Spleen (tissue), 11 donors: ENCODE measurements around the gene LTC4S. TPM values are rescaled to one million over a fixed set of nuclear protein-coding genes. Genes with fewer than 3 reads are reported as not detected.

Experiments used
- DNase-seq: peaks from one replicate; pipeline ENCODE4 v3.0.0-alpha.2; 2020
- H3K27ac ChIP-seq, 8 donors: fragments of 200-600 bp; sonication (generic) in 7 of 8; 1 replicate in 4 of 8; 2 replicates in 4 of 8; pipeline versions ENCODE4 v1.5.0 to v1.8.0; 2016 to 2021; ENCODE audit warnings: inconsistent platforms in 4 of 8, mild to moderate bottlenecking in 4 of 8, moderate library complexity in 1 of 8
- H3K27me3 ChIP-seq, 7 donors: fragments of 200-600 bp; sonication (generic) in 6 of 7; replicated peaks in 1 of 7; 1 replicate in 4 of 7; 2 replicates in 3 of 7; pipeline versions ENCODE4 v1.5.0 to v1.8.0; 2016 to 2021; ENCODE audit warnings: inconsistent platforms in 3 of 7, mild to moderate bottlenecking in 1 of 7
- H3K36me3 ChIP-seq, 6 donors: fragments of 200-600 bp; sonication (generic) in 5 of 6; 1 replicate in 4 of 6; 2 replicates in 2 of 6; pipeline versions ENCODE4 v1.5.0 to v1.8.0; 2016 to 2021; ENCODE audit warnings: inconsistent platforms in 2 of 6
- H3K4me1 ChIP-seq, 6 donors: fragments of 200-600 bp; sonication (generic) in 5 of 6; 1 replicate in 3 of 6; 2 replicates in 3 of 6; pipeline versions ENCODE4 v1.5.0 to v1.8.0; 2016 to 2021; ENCODE audit warnings: inconsistent platforms in 3 of 6
- H3K4me3 ChIP-seq, 8 donors: fragments of 200-600 bp; sonication (generic) in 7 of 8; 1 replicate in 4 of 8; 2 replicates in 4 of 8; pipeline versions ENCODE4 v1.5.0 to v1.8.0; 2016 to 2021; ENCODE audit warnings: inconsistent platforms in 4 of 8, mild to moderate bottlenecking in 4 of 8, moderate library complexity in 2 of 8
- H3K9me3 ChIP-seq, 8 donors: fragments of 200-600 bp; sonication (generic) in 7 of 8; 1 replicate in 4 of 8; 2 replicates in 4 of 8; pipeline versions ENCODE4 v1.5.0 to v1.8.0; 2016 to 2021; ENCODE audit warnings: inconsistent platforms in 4 of 8
- CTCF ChIP-seq, 11 experiments: fragments of 200-600 bp in 7 of 11; fragments of 450-650 bp in 4 of 11; sonication (generic) in 4 of 11; IDR thresholded peaks in 8 of 11; conservative IDR thresholded peaks in 3 of 11; 1 replicate in 7 of 11; 2 replicates in 4 of 11; pipeline versions ENCODE4 v1.4.0 to v1.8.0; 2016 to 2021; ENCODE audit warnings: antibody characterized with exemption in 11 of 11, inconsistent platforms in 4 of 11, mild to moderate bottlenecking in 1 of 11
- POLR2A ChIP-seq, 3 donors: fragments of 450-650 bp; IDR thresholded peaks; one replicate each; pipeline ENCODE4 v1.5.1; 2017; ENCODE audit warnings: antibody characterized with exemption in 3 of 3, mild to moderate bottlenecking in 1 of 3
- POLR2AphosphoS5 ChIP-seq, 3 donors: sonication (generic); formaldehyde crosslinking; IDR thresholded peaks; one replicate each; pipeline ENCODE4 v1.5.1; 2017; ENCODE audit warnings: antibody characterized with exemption in 3 of 3
- WGBS, 5 donors: extraction: QIAGEN DNeasy Blood & Tissue Kit in 3 of 5; methylation state at CpG; one replicate each; pipeline versions ENCODE4 v1.1.5 to v1.1.7; 2013 to 2018; 5-methylcytosine and 5-hydroxymethylcytosine counted together
- intact Hi-C: fragments of 100-400 bp; cut with DNase I; formaldehyde crosslinking; loops from one replicate; pipeline ENCODE4 v1.15.0; 2023; ENCODE audit warnings: low total_unique reads
- polyA plus RNA-seq, 3 donors: library from polyadenylated mRNA; stranded (reverse); fragments of 200-250 nt; gene quantifications; one replicate each; pipeline ENCODE4 v1.2.1, GENCODE V29; 2013
- total RNA-seq, 7 donors: library from RNA; depleted of rRNA in 3 of 7; stranded (reverse); fragments of >200 nt in 3 of 7; fragmentation: NEBNext Ultra II Directional in 4 of 7; extraction: Animal tissue kit (Norgen Biotek cat#: 25700) in 4 of 7; gene quantifications; one replicate each; pipeline versions ENCODE4 v1.1.0 to v1.2.1, GENCODE V29; 2016 to 2021
- donor health status: healthy with polysubstance abuse.
- donor health status: DM: no; HTN: no; CAD: no; lungs with moderate emphysema.
- donor health status: DM: no; HTN: no; CAD: no.
- donor health status: Bipolar disorder and iron deficiency.
- donor health status: healthy.
- donor health status: DM: no; HTN: no; CAD: no.
- donor health status: DM: yes; HTN: yes; CAD: no.

The LTC4S gene
- total and polyA plus RNA-seq, 10 donors = 3.1 to 24.2 (median 9.0) TPM

GRCh38 chr5:179836225-179837019, 42.6 kb downstream of the LTC4S start:
- Histone ChIP-seq H3K4me3 (no peak overlapping the region), H3K4me1 (peaks cover 10 to 35% (median 21%) of the 10 kb centered on the region in 6 donors), H3K36me3 (peaks cover 13 to 98% (median 84%) of the 10 kb centered on the region in 6 donors), H3K27me3 (no peaks in the 10 kb centered on the region), H3K9me3 (no peaks in the 10 kb centered on the region), H3K27ac (peak overlapping the region; percentile 27 to 70 (median 62))
- 76 to 84% (median 79%) methylated on average over 15 to 19 of the region's 19 CpGs for WGBS, 5 donors
- TF ChIP-seq CTCF (IDR thresholded peaks at IDR 0.05 in 8 of 11, conservative IDR thresholded peaks at IDR 0.05 in 3 of 11) = peak in 1 of 11 experiments; percentile 12
- peak; percentile 69 to 83 (median 83) for TF ChIP-seq POLR2AphosphoS5 (IDR thresholded peaks at IDR 0.05)
- TF ChIP-seq POLR2A (IDR thresholded peaks at IDR 0.05) = no peak
- intact Hi-C loops = no loop called here
- DNase-seq = peak; percentile 81

GRCh38 chr5:179837076-179838011, 43.6 kb downstream of the LTC4S start:
- H3K27me3 ChIP-seq = no peaks in the 10 kb centered on the region
- no peak overlapping the region for H3K4me3 ChIP-seq
- peaks cover 10 to 35% (median 21%) of the 10 kb centered on the region in 6 donors for H3K4me1 ChIP-seq
- DNase-seq = peak; percentile 75
- peak overlapping the region; percentile 27 to 70 (median 62) for H3K27ac ChIP-seq
- peaks cover 16 to 96% (median 79%) of the 10 kb centered on the region in 6 donors for H3K36me3 ChIP-seq
- H3K9me3 ChIP-seq = no peaks in the 10 kb centered on the region
- WGBS, 5 donors = 78 to 90% (median 87%) methylated on average over 10 to 15 of the region's 15 CpGs
- intact Hi-C loops = no loop called here
- TF ChIP-seq POLR2A (IDR thresholded peaks at IDR 0.05) (no peak), POLR2AphosphoS5 (IDR thresholded peaks at IDR 0.05) (peak; percentile 47 to 76 (median 51))

GRCh38 chr5:179839328-179840256, 45.8 kb downstream of the LTC4S start:
- Histone ChIP-seq H3K9me3 (peaks cover 0 to 5% (median 2%) of the 10 kb centered on the region in 8 donors), H3K27ac (peak overlapping the region in 3 of 8 donors; percentile 4 to 38 (median 8)), H3K27me3 (no peaks in the 10 kb centered on the region), H3K4me3 (no peak overlapping the region), H3K36me3 (peaks cover 4 to 87% (median 67%) of the 10 kb centered on the region in 6 donors), H3K4me1 (peaks cover 10 to 40% (median 21%) of the 10 kb centered on the region in 6 donors)
- peak; percentile 70 for DNase-seq
- intact Hi-C loops = no loop called here
- 81 to 89% (median 86%) methylated on average over 16 of the region's 16 CpGs for WGBS, 5 donors
- TF ChIP-seq CTCF (IDR thresholded peaks at IDR 0.05 in 8 of 11, conservative IDR thresholded peaks at IDR 0.05 in 3 of 11) = no peak
- TF ChIP-seq POLR2AphosphoS5 (IDR thresholded peaks at IDR 0.05) = peak; percentile 70 to 79 (median 71)

- Histone ChIP-seq H3K4me1 (peaks cover 10 to 40% (median 21%) of the 10 kb centered on the region in 6 donors), H3K36me3 (peaks cover 4 to 89% (median 63%) of the 10 kb centered on the region in 6 donors), H3K27me3 (no peaks in the 10 kb centered on the region), H3K9me3 (peaks cover 2 to 12% (median 10%) of the 10 kb centered on the region in 8 donors), H3K4me3 (no peak overlapping the region), H3K27ac (no peak overlapping the region)
- WGBS, 5 donors = 92 to 96% (median 94%) methylated on average over 11 of the region's 11 CpGs
- TF ChIP-seq POLR2A (IDR thresholded peaks at IDR 0.05) (no peak), POLR2AphosphoS5 (IDR thresholded peaks at IDR 0.05) (peak in 2 of 3 donors; percentile 33 to 47), CTCF (IDR thresholded peaks at IDR 0.05 in 8 of 11, conservative IDR thresholded peaks at IDR 0.05 in 3 of 11) (no peak)
- DNase-seq = peak; percentile 41
- intact Hi-C loops = no loop called here
Observed at GRCh38 chr5:179840321-179840720, 46.5 kb downstream of the LTC4S start.
